CD14-positive monocyte (primary cell): Measurements from ENCODE around the gene NEIL3. TPM values are rescaled to one million over a fixed set of nuclear protein-coding genes. Genes with fewer than 3 reads are reported as not detected.

Experiments
- DNase-seq, 3 donors: peaks; one replicate each; pipeline ENCODE4 v3.0.0-alpha.2; 2011 to 2022
- H2AFZ ChIP-seq: 2 replicates; pipeline ENCODE4 v1.6.0; 2012; ENCODE audit warnings: mild to moderate bottlenecking, low read depth, low read length, inconsistent platforms; ENCODE audit not compliant: insufficient read depth, poor library complexity, severe bottlenecking
- H3K27ac ChIP-seq, 2 donors: 1 replicate in 1 of 2; 2 replicates in 1 of 2; pipeline ENCODE4 v1.5.1; 2012 to 2013; ENCODE audit warnings: low read length in 2 of 2, control low read depth in 1 of 2, inconsistent platforms in 1 of 2, low read depth in 1 of 2, mild to moderate bottlenecking in 1 of 2
- H3K27me3 ChIP-seq, 2 donors: one replicate each; pipeline versions ENCODE4 v1.6.0 to v1.6.1; 2011 to 2013; ENCODE audit warnings: low read length in 2 of 2; ENCODE audit not compliant: control insufficient read depth in 2 of 2, insufficient read depth in 2 of 2
- H3K36me3 ChIP-seq, 2 donors: replicated peaks in 1 of 2; 1 replicate in 1 of 2; 2 replicates in 1 of 2; pipeline versions ENCODE4 v1.5.1 to v1.6.1; 2012 to 2013; ENCODE audit warnings: low read length in 2 of 2, control low read depth in 1 of 2, inconsistent platforms in 1 of 2, mild to moderate bottlenecking in 1 of 2; ENCODE audit not compliant: insufficient read depth in 2 of 2, control insufficient read depth in 1 of 2
- H3K4me1 ChIP-seq, 2 donors: 1 replicate in 1 of 2; 2 replicates in 1 of 2; pipeline versions ENCODE4 v1.5.1 to v1.6.1; 2012 to 2013; ENCODE audit warnings: low read length in 2 of 2, control low read depth in 1 of 2, inconsistent platforms in 1 of 2, mild to moderate bottlenecking in 1 of 2, moderate library complexity in 1 of 2; ENCODE audit not compliant: insufficient read depth in 2 of 2, control insufficient read depth in 1 of 2
- H3K4me2 ChIP-seq: replicated peaks from 2 replicates; pipeline ENCODE3; 2012; ENCODE audit warnings: low read length, moderate library complexity, mild to moderate bottlenecking; ENCODE audit not compliant: poor library complexity, severe bottlenecking; ENCODE audit errors: extremely low read depth
- H3K4me3 ChIP-seq, 3 experiments: fragments of 200-600 bp in 1 of 3; sonication (generic) in 1 of 3; replicated peaks in 1 of 3; 1 replicate in 2 of 3; 2 replicates in 1 of 3; pipeline ENCODE4 v1.5.1; 2011 to 2013; ENCODE audit warnings: low read length in 3 of 3, mild to moderate bottlenecking in 3 of 3, control low read depth in 2 of 3, low read depth in 2 of 3, inconsistent platforms in 1 of 3, moderate library complexity in 1 of 3
- H3K79me2 ChIP-seq: 2 replicates; pipeline ENCODE4 v1.6.0; 2012; ENCODE audit warnings: mild to moderate bottlenecking, control low read depth, inconsistent platforms, low read length, moderate library complexity; ENCODE audit not compliant: insufficient read depth
- H3K9ac ChIP-seq: 2 replicates; pipeline ENCODE4 v1.6.0; 2017; ENCODE audit warnings: low read length, mild to moderate bottlenecking; ENCODE audit not compliant: insufficient read depth, poor library complexity, severe bottlenecking
- H3K9me3 ChIP-seq, 2 donors: replicated peaks in 1 of 2; 1 replicate in 1 of 2; 2 replicates in 1 of 2; pipeline versions ENCODE4 v1.5.1 to v1.6.1; 2012 to 2013; ENCODE audit warnings: low read length in 2 of 2, control low read depth in 1 of 2; ENCODE audit not compliant: control insufficient read depth in 1 of 2, insufficient read depth in 1 of 2
- H4K20me1 ChIP-seq: 2 replicates; pipeline ENCODE4 v1.6.0; 2012; ENCODE audit warnings: mild to moderate bottlenecking, low read length, control low read depth, moderate library complexity; ENCODE audit not compliant: insufficient read depth
- H3K27ac Mint-ChIP-seq, 7 donors: one replicate each; pipeline ENCODE4 v1.8.0; 2020; ENCODE audit warnings: mild to moderate bottlenecking in 7 of 7, mixed read lengths in 7 of 7, moderate library complexity in 6 of 7, inconsistent platforms in 2 of 7
- H3K27me3 Mint-ChIP-seq, 3 donors: one replicate each; pipeline ENCODE4 v1.8.0; 2021 to 2022; ENCODE audit warnings: low read depth in 3 of 3, mild to moderate bottlenecking in 3 of 3, mixed read lengths in 3 of 3, moderate library complexity in 3 of 3, inconsistent platforms in 1 of 3
- H3K36me3 Mint-ChIP-seq, 2 donors: one replicate each; pipeline ENCODE4 v1.8.0; 2020; ENCODE audit warnings: mixed read lengths in 2 of 2, inconsistent platforms in 1 of 2, mild to moderate bottlenecking in 1 of 2
- H3K4me1 Mint-ChIP-seq: one replicate; pipeline ENCODE4 v1.8.0; 2020; ENCODE audit warnings: mild to moderate bottlenecking, mixed read lengths
- H3K4me3 Mint-ChIP-seq, 2 donors: one replicate each; pipeline ENCODE4 v1.8.0; 2020; ENCODE audit warnings: mild to moderate bottlenecking in 2 of 2, mixed read lengths in 2 of 2, moderate library complexity in 1 of 2
- H3K9me3 Mint-ChIP-seq, 7 donors: one replicate each; pipeline ENCODE4 v1.8.0; 2020 to 2022; ENCODE audit warnings: mixed read lengths in 7 of 7, mild to moderate bottlenecking in 6 of 7, moderate library complexity in 6 of 7, inconsistent platforms in 2 of 7
- WGBS: methylation state at CpG from one replicate; pipeline ENCODE4 v1.1.5; 2013; ENCODE audit warnings: missing lambda C conversion rate; ENCODE audit not compliant: insufficient coverage; 5-methylcytosine and 5-hydroxymethylcytosine counted together
- intact Hi-C, 2 donors: fragments of 100-400 bp; cut with micrococcal nuclease; formaldehyde crosslinking; loops; one replicate each; pipeline versions ENCODE4 v1.15.0 to v1.15.1; 2023
- polyA plus RNA-seq, 3 donors: library from polyadenylated mRNA; depleted of rRNA in 1 of 3; unstranded in 2 of 3; stranded (reverse) in 1 of 3; fragments of 300-500 nt in 2 of 3; fragments of >200 nt in 1 of 3; fragmentation: Illumina TruSeq in 2 of 3; gene quantifications; 1 replicate in 2 of 3; 2 replicates in 1 of 3; pipeline ENCODE4 v1.2.3, GENCODE V29; 2012 to 2021
- TF ChIP-seq, protein P1 (sequence below): fragments of 200-600 bp; IDR thresholded peaks from one replicate; pipeline ENCODE4 v1.8.0; 2022; ENCODE audit warnings: antibody characterized with exemption, mild to moderate bottlenecking

The NEIL3 gene
- polyA plus RNA-seq, 3 donors: 0.70 to 0.85 TPM; not detected in 1

DNA sequence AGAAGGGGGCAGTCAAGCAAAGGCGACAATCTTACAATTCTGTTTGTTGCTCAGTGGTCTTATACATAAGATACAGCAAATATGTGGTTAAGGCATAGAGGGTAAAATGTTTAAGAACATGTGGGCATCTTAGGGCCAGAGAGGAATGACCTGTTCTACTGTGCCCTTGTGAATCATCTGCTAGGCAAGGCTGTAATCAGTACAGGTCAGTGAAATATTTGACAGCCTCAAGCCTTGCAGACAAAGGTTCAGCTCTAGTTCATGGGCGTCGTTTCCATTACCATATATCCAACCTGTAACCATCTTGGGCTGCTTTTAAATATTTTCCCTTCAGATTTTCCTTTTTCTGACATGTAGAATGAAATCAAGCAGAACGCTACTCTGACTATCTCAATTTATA is 95.3 kb downstream of the NEIL3 start:
- WGBS: 89% methylated on average over 3 of the region's 4 CpGs
- Histone ChIP-seq H3K9me3 (peaks cover 0 to 7% of the 10 kb centered on the region in 2 donors), H3K4me3 (no peak overlapping the region), H3K4me2 (no peak overlapping the region), H3K27ac (no peak overlapping the region), H3K79me2 (no peaks in the 10 kb centered on the region), H4K20me1 (no peaks in the 10 kb centered on the region), H3K9ac (no peak overlapping the region), H3K36me3 (no peaks in the 10 kb centered on the region), H3K4me1 (peaks cover 14 to 17% of the 10 kb centered on the region in 2 donors), H3K27me3 (no peaks in the 10 kb centered on the region), H2AFZ (no peak overlapping the region)
- Mint-ChIP-seq H3K4me1 (peaks cover 18% of the 10 kb centered on the region), H3K27me3 (peaks cover 2 to 4% (median 3%) of the 10 kb centered on the region in 3 donors), H3K27ac (no peak overlapping the region), H3K9me3 (peaks cover 2 to 10% (median 7%) of the 10 kb centered on the region in 7 donors), H3K36me3 (no peaks in the 10 kb centered on the region), H3K4me3 (no peak overlapping the region)
- intact Hi-C loops: no loop called here
- no peak for DNase-seq
- TF ChIP-seq, protein P1, sequence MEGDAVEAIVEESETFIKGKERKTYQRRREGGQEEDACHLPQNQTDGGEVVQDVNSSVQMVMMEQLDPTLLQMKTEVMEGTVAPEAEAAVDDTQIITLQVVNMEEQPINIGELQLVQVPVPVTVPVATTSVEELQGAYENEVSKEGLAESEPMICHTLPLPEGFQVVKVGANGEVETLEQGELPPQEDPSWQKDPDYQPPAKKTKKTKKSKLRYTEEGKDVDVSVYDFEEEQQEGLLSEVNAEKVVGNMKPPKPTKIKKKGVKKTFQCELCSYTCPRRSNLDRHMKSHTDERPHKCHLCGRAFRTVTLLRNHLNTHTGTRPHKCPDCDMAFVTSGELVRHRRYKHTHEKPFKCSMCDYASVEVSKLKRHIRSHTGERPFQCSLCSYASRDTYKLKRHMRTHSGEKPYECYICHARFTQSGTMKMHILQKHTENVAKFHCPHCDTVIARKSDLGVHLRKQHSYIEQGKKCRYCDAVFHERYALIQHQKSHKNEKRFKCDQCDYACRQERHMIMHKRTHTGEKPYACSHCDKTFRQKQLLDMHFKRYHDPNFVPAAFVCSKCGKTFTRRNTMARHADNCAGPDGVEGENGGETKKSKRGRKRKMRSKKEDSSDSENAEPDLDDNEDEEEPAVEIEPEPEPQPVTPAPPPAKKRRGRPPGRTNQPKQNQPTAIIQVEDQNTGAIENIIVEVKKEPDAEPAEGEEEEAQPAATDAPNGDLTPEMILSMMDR: no peak

DNA sequence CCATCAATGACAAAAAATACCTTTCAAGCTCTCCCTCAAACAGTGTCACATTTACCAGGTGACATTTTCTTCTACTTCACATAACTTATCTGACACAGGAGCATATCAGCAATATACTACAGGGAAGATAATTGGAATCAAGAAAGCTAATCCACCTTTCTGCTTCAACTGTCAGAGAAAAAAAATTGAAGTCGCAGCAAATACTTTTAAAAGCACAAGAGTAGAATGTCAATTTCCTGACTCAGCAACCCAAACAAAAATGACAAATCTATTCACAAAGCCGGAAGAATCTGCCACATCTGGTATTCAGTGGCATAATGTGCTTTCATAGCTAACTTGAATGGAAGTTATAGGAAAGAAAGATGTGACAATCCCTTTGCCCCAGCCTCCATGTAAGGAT is 95.8 kb downstream of the NEIL3 start:
- WGBS: no CpG with 5 or more reads among the region's 2 CpGs
- intact Hi-C loops: no loop called here

More for the DNA sequence above, 95.8 kb downstream of the NEIL3 start:
- H3K79me2 ChIP-seq: no peaks in the 10 kb centered on the region
- H3K27me3 ChIP-seq: no peaks in the 10 kb centered on the region
- peaks cover 2 to 4% (median 3%) of the 10 kb centered on the region in 3 donors for H3K27me3 Mint-ChIP-seq
- H3K36me3 Mint-ChIP-seq: no peaks in the 10 kb centered on the region
- no peak overlapping the region for H3K27ac Mint-ChIP-seq
- H4K20me1 ChIP-seq: no peaks in the 10 kb centered on the region
- no peak overlapping the region for H3K4me2 ChIP-seq
- no peak overlapping the region for H3K4me3 ChIP-seq
- no peaks in the 10 kb centered on the region for H3K36me3 ChIP-seq
- H3K9ac ChIP-seq: no peak overlapping the region
- no peak overlapping the region for H3K27ac ChIP-seq
- H3K4me1 ChIP-seq: peaks cover 11 to 12% of the 10 kb centered on the region in 2 donors
- H2AFZ ChIP-seq: no peak overlapping the region
- no peak for DNase-seq
- TF ChIP-seq, protein P1: no peak
- peaks cover 13% of the 10 kb centered on the region for H3K4me1 Mint-ChIP-seq
- no peak overlapping the region for H3K4me3 Mint-ChIP-seq
- H3K9me3 ChIP-seq: peaks cover 0 to 7% of the 10 kb centered on the region in 2 donors
- H3K9me3 Mint-ChIP-seq: peaks cover 0 to 12% (median 6%) of the 10 kb centered on the region in 7 donors
